ES-I3 (cell line): Measurements from ENCODE around the gene SMAD6.

Experiments used
- H3K36me3 ChIP-seq: 2 replicates; pipeline ENCODE4 v1.6.1; 2013; ENCODE audit warnings: mild to moderate bottlenecking, low read length, control low read depth, moderate library complexity; ENCODE audit not compliant: insufficient read depth
- H3K4me1 ChIP-seq: 2 replicates; pipeline ENCODE4 v1.6.1; 2013; ENCODE audit warnings: mild to moderate bottlenecking, control low read depth, low read length; ENCODE audit not compliant: insufficient read depth
- H3K9ac ChIP-seq: 2 replicates; pipeline ENCODE4 v1.6.1; 2013; ENCODE audit warnings: low read depth, mild to moderate bottlenecking, low read length, moderate library complexity
- H3K9me3 ChIP-seq: 2 replicates; pipeline ENCODE4 v1.6.1; 2013; ENCODE audit warnings: mild to moderate bottlenecking, low read length, moderate library complexity; ENCODE audit not compliant: control insufficient read depth, insufficient read depth

Gene SMAD6

DNA sequence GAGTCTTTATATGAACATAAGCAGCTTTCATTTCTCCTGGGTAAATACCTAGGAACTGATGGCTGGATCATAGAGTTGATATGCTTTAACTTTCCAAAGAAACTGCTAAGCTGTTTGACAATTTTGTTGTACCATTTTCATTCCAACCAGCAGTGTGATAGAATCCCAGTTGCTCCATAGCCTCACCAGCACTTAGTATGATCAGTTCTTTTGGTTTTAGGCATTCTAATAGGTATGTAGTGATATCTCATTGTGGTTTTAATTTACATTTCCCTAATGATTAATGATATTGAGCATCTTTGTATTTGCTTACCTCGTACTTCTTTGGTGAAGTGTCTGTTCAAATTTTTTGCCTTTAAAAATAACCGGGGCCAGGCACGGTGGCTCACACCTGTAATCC lies 38.4 kb upstream of the SMAD6 start:
- H3K9me3 ChIP-seq: peaks cover 4% of the 10 kb centered on the region; the same call in 1 of the 2 replicates
- no peak overlapping the region for H3K9ac ChIP-seq
- no peaks in the 10 kb centered on the region for H3K36me3 ChIP-seq
- H3K4me1 ChIP-seq: peaks cover 12% of the 10 kb centered on the region

DNA sequence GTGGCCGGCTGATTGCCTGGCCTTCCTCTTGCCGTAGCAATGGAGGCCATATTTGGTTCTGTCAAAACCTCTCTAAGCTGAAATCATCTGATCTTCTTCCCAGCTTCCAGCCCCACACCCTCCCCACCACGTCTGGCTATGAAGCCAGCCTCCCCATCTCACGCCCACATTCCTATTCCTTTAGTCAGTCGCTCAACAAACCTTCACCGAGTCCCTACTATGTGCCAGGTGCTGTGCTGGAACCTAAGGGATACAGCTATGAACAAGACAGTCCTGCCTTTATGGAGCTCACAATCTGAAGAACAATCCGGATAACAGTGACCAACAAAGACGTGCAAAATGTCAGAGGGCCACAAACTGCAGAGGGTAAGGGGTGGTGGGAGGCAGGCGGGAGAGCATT lies 31.9 kb upstream of the SMAD6 start:
- Histone ChIP-seq H3K9ac (no peak overlapping the region), H3K36me3 (no peaks in the 10 kb centered on the region), H3K9me3 (peaks cover 4% of the 10 kb centered on the region; the same call in 1 of the 2 replicates), H3K4me1 (peaks cover 20% of the 10 kb centered on the region)

DNA sequence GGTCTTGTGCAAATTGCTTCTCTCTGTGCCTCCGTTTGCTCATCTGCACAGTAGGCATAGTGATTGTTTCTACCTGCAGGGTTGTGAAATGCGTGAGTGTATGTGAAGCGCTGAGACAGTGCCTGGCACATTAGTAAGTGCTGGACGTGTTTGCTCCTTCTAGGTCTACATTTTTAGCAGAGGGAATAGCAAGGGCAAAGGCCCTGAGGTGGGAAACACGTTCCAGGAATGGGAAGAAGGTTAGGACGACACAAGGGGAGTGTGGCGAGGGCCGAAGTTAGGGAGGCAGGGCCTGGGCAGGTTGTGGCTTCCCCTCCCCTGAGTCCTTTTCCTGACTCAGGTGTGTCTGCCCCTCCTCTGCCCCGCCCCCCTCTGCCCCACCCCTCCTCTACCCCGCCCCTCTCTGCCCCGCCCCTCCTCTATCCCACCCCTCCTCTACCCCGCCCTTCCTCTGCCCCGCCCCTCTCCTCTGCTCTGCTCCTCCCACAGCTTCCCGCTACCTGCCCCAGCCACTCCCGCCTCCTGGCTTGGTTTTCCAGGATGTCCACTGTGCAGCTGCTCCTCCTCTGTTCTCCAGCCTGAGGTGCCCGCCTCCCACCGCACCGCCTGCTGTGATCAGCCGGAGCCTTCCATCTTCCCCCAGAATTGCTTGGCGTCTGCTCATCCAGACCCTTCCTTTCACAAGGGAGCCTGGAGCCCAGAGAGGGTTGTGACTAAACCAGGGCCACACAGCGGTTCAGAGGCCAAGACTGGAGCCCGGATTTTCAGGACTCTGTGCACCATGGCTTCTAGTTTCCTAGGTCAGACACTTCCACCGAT lies 31.1 kb upstream of the SMAD6 start:
- Histone ChIP-seq H3K9ac (peak overlapping the region; percentile 16; the same call in 1 of the 2 replicates), H3K4me1 (peaks cover 20% of the 10 kb centered on the region), H3K36me3 (no peaks in the 10 kb centered on the region), H3K9me3 (peaks cover 4% of the 10 kb centered on the region; the same call in 1 of the 2 replicates)

DNA sequence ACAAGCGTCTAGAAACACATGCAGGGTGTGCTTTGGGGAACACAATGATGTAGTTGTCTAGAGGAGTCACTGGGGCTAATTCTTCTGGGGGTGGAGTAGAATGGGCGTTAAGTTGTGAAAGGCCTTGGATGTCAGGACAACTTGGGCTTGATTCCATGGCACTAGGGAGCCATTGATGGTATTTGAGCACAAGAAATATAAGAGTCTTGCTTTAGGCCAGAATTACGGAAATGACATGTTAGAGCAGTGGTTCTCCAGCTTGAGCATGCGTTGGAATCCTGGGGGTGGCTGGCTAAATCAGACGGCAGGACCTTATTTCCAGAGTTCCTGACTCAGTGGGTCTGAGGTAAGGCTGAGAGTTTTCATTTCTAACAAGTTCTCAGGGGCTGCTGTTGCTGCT lies 29.2 kb upstream of the SMAD6 start:
- peaks cover 2% of the 10 kb centered on the region; the same call in 1 of the 2 replicates for H3K9me3 ChIP-seq
- no peaks in the 10 kb centered on the region for H3K36me3 ChIP-seq
- H3K9ac ChIP-seq: no peak overlapping the region
- peaks cover 20% of the 10 kb centered on the region for H3K4me1 ChIP-seq

DNA sequence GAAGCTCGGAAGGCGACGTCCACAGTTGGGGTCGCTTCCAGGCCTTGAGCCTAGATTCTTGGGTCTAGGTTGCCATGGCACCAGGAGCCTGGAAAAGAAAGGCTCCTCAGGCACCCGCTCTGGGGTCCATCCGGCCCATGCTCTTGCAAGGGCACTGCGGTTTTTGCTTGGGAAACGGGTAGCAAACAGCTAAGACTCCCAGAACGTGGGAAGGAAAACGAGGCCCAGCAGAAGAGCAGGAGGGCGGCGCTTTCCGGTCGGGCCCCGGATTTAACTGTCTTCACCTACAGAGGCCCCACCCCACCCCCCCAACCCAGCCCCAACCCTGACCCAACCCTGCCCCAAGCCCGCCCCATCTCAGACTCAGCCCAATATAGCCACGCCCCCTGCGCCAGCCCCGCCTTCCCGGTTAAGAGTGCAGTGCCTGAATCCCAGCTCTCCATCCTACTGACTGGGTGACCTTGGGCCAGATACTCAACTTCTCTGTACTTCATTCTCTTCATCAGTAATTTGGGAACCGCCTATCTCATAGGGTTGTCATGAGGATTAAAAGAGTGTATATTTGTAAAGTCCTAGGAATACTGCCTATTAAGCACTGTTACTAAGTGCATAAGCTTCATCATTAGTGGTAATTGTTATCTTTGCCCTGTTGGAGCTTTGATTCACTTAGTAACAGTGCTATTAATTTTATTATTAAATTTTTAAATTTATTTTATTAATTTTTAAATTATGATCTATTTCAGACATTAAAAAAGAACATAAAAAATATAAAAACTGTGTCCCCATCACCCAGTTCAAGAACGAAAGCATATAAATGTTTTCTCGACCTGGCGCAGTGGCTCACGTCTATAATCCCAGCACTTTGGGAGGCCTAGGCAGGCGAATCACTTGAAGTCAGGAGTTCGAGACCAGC lies 28.4 kb upstream of the SMAD6 start:
- Histone ChIP-seq H3K36me3 (no peaks in the 10 kb centered on the region), H3K9me3 (no peaks in the 10 kb centered on the region), H3K9ac (no peak overlapping the region), H3K4me1 (peaks cover 20% of the 10 kb centered on the region)

DNA sequence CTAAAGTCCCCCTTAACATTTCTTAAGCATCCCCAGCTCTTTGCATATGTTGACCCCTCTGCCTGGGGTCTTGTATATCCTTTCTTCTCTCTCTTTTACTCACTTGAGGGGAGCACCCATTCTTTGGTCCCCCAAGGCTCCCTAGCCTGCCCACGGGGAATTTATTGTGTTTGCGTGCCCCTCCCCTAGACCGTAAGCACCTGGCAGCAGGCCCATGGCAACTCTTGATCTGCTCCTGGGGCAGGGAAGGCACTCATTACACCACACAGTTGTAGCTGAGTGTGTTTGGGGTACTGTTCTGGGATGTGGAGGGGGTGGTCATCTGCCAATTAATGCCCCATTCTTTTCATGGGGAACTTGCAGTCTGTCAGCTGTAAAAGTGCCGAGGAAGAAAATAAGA lies 27.3 kb upstream of the SMAD6 start:
- Histone ChIP-seq H3K36me3 (no peaks in the 10 kb centered on the region), H3K9ac (no peak overlapping the region), H3K4me1 (peaks cover 28% of the 10 kb centered on the region), H3K9me3 (no peaks in the 10 kb centered on the region)

DNA sequence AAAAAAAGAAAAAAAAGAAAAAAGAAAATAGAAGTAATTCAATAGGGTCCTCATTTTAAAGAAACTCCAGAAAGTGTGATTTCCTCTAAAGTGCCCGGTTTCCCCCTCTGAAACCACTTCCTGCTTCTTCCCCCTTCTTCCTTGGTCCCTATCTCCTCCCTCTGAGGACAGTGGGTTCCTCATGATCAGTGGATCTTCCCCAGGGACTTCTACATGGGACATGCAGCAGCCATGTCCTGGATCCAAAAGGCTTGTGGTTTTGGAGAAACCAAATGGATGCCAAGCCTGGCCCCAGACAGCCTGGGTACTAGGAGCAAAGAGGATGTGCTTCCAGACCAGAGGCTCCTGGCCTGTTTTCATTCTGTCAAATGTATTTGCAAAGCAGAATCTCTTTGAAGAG lies 26.6 kb upstream of the SMAD6 start:
- H3K36me3 ChIP-seq: no peaks in the 10 kb centered on the region
- peaks cover 27% of the 10 kb centered on the region for H3K4me1 ChIP-seq
- H3K9ac ChIP-seq: no peak overlapping the region
- H3K9me3 ChIP-seq: no peaks in the 10 kb centered on the region

DNA sequence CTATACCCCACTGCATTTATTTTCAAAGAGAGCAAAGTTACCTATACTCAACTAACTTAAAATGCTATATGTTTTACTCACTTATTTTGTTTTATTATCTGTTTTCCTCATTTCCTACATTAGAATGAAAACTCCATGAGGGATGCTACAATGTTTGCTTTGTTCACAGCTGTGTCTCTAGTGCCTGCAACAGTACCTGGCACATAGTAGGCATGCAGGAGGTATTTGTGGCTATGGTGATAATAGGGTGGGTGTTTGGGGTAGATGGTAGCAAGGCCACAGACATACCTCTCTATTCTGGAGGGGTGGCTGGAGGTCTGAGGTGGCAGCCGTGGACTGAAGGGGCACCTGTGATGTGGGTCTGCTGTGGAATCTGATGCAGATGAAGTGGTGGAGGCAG lies 24.7 kb upstream of the SMAD6 start:
- H3K9me3 ChIP-seq: peaks cover 5% of the 10 kb centered on the region; the same call in 1 of the 2 replicates
- no peaks in the 10 kb centered on the region for H3K36me3 ChIP-seq
- H3K4me1 ChIP-seq: peaks cover 15% of the 10 kb centered on the region
- H3K9ac ChIP-seq: no peak overlapping the region

DNA sequence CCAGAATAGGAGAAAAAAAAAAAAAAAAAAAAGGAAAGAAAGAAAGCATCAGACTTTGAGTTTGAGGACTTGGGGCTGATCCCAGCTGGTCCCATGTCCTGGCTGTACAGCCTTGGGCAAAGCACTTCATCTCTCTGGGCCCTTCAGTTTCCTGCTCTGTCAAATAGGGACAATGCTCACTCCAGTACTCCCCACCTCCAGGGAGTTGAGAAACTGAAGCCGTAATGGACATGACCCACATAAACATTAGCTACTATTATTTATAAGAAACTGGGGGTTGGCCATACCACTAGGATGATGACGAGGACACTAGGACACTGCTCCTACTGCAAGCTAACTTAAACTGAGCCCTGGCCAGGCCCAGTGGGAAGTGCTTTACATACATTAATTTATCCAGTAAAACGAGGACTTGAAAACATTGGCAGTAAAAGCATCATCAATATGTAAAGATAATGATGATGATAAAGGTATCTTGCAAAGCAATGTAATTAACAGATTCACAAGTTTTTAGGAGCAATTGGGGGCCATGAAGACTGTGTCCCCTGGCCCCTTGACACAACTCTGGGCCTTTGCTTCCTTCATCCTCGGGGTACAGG lies 22.9 kb upstream of the SMAD6 start:
- Histone ChIP-seq H3K9ac (no peak overlapping the region), H3K4me1 (peaks cover 11% of the 10 kb centered on the region), H3K36me3 (no peaks in the 10 kb centered on the region), H3K9me3 (peaks cover 5% of the 10 kb centered on the region; the same call in 1 of the 2 replicates)

DNA sequence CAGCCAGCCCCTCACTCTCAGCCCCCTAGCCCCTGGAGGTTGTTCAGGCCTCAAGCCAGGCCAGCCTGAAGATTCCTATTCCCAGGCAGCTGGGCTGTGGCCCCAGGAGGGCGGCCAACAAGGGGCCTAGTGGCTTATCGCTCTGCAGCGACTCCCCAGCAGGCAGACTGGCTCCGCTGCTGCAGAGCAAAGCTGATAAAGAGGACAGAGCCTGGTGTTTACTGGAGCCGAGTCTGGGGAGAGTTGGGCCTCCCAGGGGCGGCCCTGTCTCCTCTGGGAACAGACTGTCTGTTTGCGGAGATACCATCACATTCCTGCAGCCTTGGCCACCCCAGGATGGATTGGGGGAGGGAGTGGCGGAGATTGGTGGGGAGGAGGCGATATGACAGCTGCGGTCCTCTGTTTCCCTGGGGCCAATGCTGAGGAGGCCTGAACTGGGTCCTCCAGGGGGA lies 22.4 kb upstream of the SMAD6 start:
- Histone ChIP-seq H3K9ac (no peak overlapping the region), H3K36me3 (no peaks in the 10 kb centered on the region), H3K4me1 (peaks cover 11% of the 10 kb centered on the region), H3K9me3 (peaks cover 5% of the 10 kb centered on the region; the same call in 1 of the 2 replicates)

DNA sequence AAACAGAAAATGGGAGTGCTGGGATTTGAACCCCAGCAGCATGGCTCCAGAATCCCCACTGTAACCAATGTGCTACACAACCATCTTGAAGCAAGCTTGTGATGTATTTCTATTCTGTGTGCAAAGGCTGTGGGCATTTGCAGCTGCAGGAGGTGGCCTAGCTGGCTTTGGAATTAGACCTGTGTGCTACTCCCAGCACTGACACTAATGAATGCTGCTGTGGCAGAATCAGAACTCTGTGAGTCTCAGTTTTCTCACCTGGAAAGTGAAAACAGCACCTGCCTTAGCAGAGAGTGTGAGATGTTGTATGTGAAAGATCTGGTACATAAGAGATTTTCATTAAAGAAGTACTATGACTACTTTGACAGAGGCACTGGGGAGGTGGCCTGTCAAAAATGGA lies 21.5 kb upstream of the SMAD6 start:
- H3K9ac ChIP-seq: no peak overlapping the region
- peaks cover 11% of the 10 kb centered on the region for H3K4me1 ChIP-seq
- H3K36me3 ChIP-seq: no peaks in the 10 kb centered on the region

DNA sequence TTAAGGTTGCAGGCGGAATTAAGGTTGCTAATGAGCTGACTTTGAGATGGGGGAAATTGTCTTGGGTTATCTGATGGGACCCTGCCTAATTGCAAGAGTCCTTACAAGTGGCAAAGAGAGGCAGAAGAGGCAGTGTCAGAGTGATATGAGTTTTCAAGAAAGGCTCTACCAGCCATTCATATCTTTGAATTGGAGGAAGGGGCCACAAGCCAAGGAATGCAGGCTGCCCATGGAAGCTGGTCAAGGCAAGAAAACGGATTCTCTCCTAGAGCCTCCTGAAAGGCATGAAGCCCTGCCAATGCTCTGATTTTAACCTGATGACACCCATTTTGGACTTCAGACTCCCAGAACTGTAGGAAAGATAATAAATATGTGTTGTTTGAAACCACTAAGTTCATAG lies 20.6 kb upstream of the SMAD6 start:
- peaks cover 11% of the 10 kb centered on the region for H3K4me1 ChIP-seq
- H3K9ac ChIP-seq: no peak overlapping the region
- H3K36me3 ChIP-seq: no peaks in the 10 kb centered on the region

More for the DNA sequence above, 21.5 kb upstream of the SMAD6 start:
- H3K9me3 ChIP-seq: peaks cover 5% of the 10 kb centered on the region; the same call in 1 of the 2 replicates

DNA sequence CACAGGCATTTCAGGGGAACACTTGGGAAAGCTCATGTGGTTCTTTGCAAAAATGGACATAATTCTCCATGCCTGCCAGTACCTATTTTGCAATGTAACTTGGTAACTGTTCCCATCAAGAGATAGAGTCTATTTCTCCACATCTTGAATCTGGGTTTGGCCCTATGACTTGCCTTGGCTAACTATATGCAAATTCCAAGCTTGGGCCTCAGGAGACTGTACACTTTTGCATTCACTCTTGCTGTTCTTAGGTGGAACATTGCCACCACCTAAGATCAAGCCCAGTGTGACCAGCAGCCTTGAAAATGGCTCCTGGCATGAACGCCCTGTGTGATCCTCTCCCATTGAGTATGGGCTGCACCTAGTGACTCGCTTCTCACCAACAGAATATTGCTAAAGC lies 19.8 kb upstream of the SMAD6 start:
- Histone ChIP-seq H3K36me3 (no peaks in the 10 kb centered on the region), H3K9me3 (peaks cover 5% of the 10 kb centered on the region; the same call in 1 of the 2 replicates), H3K4me1 (peaks cover 11% of the 10 kb centered on the region), H3K9ac (no peak overlapping the region)

More for the DNA sequence above, 20.6 kb upstream of the SMAD6 start:
- H3K9me3 ChIP-seq: peaks cover 5% of the 10 kb centered on the region; the same call in 1 of the 2 replicates

DNA sequence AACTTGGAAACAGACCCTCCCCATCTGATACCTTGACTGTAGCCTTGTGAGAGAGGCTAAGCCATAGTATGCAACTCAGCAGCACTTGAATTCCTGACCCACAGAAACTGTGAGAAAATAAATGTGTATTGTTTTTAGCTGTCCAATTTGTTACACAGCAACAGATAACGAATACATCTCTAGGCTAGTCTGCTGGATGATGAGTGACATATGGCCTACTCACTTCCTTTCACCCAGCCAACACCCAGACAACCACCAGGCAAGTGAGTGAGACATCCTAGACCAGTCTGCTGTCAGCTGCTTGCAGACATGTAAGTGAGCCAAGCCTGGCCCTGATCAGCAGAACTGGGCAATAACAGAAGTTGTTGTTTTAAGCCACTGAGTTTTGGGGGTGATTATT lies 19.2 kb upstream of the SMAD6 start:
- Histone ChIP-seq H3K9ac (no peak overlapping the region), H3K9me3 (peaks cover 5% of the 10 kb centered on the region; the same call in 1 of the 2 replicates), H3K36me3 (no peaks in the 10 kb centered on the region), H3K4me1 (peaks cover 11% of the 10 kb centered on the region)
